NCI-H1048 (cell line): ENCODE results near the gene HIF1AN.
"Not testable (repeated sequence)": the region's sequence is repeated elsewhere in the genome, so short reads cannot be mapped to it uniquely, and the experiment has no call there.

Experiments used
- DNase-seq: peaks from one replicate; lab custom pipeline; 2025; lab: John Stamatoyannopoulos, UW

The HIF1AN gene

DNA sequence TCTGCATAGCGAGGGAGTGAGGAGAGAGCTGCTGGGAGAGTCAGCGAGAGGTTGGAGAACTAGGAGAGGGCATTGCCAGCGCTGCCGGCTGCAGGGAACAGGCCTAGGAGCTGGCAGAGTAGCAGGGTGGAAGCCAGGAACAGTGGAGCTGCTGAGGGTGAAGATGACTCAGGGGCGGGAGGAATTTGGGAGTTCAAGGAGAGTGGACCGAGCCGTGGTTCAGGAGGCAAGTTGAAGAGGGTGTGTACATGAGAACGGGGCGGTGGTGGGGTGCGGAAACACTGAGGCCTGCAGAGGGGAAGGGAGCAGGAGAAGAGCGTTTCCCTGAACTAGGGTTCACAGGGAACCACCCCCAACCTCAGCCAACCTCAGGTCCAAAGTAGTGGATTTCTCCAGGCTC is 31.5 kb downstream of the HIF1AN start:
- no peak for DNase-seq

DNA sequence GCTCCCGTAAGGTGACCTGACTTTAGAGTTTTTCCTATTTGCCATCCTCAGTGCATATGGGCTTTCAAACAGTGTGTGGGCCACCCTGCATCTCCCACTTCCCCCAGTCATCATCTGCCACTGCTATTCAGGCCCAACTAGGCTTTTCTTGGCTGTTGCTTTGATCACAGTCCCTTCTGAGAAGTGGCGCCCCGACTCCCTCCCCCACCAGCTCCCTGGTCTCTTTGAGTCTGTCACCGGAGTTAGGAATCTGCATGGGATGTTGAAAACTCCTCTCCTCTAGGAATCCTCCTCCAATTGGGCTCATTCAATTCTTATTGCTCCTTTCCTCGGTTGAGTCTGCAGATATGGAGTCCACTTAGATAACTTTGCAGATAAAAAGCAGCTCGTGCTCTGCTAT is 32.1 kb downstream of the HIF1AN start:
- DNase-seq = no peak

DNA sequence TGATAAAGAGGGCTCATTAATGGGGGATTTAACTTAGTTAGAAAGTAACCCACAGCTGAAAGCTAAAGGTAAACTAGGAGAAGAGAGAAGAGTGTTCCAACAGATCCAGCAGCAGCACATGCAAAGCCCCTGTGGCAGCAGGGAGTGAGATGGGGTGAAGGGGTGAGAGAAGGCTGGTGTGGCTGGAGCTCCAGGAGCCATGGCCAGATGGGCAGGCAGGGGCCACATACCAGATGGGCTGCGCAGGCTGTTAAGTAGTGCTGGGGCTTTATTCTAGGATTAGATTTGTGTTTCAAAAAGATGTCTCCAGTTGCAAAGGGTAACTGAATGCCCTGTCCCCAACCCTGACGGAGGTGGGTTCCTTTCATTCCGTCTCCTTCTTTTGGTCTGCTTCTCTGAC is 33.2 kb downstream of the HIF1AN start:
- no peak for DNase-seq

DNA sequence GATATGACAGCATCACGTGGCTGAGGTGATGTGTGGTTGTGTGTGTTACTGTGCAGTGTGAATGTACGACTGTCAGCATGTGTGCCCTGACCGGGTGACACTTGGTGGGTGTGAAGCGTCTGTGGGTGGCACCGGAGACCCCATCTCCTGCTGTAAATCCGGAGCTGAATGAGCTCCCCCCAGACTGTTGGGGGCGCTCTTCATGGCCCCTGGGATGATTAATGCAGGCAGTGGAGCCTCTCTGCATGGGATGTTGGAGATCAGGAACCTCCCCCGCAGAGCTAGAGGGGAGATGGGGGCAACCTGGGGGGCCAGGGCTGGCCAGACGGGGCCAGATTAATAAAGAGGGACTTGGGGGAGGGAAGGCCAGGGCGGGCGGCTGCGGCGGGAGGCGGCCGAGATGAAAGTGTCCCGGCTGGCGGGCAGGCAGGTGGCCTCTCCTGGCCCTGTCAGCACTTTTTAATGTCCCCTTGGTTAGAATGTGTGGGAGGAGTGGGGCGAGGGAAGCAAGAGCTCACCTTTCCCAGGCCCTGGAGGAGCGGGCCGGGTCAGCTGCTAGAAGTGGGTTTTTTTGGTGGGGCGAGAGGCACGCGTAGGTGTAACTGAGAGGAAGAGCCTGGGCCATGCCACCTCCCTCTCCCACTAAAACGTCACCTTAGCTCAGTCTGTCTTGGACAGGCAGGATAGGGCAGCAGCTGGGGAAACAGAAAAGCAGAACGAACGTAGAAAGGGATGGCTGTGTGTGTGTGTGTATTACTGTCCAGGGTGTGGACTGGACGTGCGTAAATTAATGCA is 34.1 kb downstream of the HIF1AN start:
- DNase-seq = no peak

DNA sequence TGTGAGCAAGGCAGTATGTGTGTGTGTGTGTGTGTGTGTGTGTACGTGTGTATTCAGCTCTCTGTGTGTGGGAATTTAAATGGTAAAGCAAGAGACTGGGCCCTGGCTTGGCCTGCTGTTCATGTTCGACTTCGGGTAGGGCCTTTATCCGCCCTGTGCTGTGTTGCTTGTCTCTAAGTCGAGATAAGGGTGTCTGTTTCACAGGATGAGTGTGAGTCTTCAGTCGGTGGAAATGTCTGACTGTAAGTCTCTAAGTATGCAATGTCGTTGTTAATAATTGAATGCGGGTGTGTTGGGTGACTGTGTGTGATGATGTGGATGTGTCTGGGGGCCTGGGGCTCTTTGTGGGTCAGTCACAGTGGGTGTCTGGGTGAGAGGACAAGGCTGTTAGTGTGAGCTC is 34.8 kb downstream of the HIF1AN start:
- DNase-seq = no peak

DNA sequence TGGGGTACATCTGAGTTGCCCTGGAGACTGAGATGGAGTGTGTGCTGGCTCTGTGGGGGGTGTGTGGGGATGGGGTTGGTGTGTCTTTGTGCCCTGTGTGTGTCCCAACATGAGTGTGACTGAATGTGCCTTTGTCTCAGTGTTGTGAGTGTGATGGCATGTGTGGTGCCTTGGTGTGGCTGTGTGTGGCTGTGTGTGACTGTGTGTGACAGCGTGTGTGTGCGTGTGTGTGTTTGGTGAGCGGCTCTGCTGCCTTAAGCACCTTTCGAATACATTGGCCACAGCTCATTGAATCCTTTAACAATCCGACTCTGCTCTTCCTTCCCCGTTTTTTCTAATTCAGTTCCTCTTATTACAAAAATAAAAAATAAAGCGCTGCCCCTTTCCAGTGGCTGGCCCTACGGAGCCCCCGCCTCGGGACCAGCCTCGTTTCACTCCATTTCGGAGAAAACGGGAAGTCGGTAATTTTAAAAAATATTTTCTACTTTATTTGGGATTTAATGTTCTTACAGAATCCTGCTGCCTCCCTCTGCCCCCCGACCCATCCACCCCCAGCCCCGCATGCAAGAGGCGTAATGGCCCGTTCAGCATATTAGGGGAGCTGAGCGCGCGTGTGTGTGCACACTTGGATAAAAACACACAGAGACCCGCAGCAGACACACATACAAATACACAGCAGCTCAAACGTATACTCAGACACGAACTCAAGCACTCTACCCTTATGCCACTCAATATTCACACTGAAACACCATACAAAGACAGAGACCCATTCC is 35.5 kb downstream of the HIF1AN start:
- no peak for DNase-seq

DNA sequence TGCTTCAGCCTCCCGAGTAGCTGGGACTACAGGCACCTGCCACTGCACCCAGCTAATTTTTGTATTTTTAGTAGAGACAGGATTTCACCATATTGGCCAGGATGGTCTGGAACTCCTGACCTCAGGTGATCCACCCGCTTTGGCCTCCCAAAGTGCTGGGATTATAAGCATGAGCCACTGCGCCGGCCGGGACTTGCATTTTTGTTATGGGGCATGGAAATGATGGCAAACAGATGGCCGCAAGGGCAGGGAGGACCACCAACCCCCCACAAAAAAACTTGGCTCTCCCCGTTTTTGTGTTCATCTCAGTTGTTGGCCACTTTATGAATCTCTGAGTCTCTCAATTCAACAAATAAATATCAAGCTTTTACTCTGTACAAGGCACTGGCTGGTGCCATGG is 39.4 kb downstream of the HIF1AN start:
- DNase-seq = not testable (repeated sequence)

DNA sequence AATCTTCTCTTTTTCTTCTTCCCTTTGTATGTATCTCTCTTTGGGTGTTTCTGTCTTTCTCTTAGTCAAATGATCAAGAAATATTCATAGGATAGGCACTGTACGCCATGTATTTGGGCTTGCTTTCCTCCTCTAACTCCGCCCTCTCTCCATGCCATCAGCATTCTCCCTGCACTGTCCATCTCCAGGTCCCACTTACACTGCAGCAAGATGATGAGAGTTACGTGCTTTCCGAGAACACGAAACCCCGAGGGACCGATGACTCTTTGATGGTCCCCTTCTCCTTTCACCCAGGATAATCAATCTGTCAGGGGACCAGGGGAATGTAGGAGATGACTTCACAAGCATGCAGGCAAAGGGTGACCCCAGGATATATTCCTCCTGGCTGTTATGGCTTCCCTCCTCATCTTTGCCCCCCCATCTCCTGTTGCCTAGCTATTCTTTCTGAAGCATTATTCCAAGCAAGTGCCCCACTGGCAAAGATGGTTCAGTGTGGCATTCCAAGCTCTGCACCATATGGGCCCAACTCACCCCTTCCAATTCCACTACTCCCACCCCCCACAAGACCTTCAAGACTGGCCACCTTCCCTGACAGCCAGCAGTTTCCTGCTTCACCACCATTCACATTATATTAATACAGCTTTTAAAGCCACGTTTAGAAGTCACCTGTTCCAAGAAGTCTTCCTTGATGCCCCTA is 40.0 kb downstream of the HIF1AN start:
- DNase-seq = no peak

DNA sequence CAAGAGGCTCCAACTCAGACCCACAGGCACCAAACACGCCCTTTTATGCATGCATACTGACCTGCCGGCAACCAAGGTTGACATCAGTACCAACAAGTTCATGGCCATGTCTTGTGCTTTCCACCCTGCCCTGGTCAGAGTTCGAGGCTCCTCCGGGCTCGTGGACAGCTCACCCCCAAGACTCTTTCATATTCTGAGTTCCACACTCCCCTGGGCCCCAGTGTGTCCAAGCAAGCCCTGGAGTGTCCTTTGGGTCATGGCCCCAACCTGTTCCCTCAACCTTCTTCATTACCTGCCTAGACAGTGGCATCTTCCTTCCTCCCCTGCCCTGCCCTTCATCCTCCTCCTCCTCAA is 40.5 kb downstream of the HIF1AN start:
- no peak for DNase-seq

DNA sequence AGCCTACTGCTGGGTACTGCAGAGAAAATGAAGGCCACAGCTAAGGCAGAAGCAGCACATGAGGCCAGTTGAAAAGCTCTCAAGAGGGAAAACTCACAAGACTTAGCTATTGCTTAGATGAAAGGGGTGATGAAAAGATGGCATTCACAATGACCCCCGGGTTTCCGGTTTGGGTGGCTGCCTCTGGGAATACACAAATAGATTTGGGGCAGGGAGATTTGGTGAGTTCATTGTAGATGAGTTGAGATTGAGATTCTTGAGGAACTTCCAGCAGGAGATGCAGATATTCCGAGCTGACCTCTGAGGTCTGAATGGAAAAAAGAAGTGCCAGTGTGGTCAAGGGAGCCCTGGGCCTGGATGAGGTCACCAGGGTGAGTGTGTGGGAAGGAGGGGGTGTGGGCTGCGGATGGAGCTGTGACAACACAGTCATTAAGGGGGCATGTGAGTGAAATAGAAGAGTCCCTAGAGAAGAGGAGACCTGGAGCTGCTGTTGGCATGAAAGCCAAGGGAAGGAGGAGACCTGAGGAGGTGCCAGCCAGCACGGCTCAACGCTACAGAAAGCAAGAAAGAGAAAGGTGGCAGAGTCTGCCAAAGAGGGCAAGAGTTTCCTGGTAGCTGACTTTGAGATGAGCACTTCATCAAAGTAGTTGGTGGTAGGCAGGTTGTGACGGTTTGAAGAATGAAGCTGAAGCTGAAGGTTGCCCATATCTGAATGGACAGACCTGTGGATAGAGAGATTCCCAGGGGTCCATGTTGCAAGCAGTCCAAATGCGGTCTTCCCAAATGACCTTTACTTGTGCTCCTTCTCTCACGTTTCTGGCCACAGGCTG is 43.7 kb downstream of the HIF1AN start:
- no peak for DNase-seq

DNA sequence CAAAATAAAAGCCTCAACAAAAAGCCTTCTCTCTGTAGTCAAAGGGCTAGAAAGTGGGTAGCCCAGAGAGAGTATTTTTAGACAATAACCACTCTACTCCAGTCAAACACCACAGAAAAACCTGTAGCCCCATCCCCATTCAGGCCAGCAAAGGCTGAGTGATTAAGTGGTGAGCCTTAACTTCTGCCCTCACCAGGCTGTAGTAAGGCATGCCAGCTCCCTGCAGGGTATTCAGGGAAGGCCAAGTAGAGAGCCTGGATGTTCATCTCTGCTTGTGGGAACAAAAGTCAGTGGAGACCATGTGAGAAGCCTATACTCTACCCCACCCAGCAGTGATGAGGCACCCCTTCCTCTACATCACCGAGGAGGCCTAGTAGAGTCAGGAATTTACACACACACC is 51.2 kb downstream of the HIF1AN start:
- DNase-seq = no peak

DNA sequence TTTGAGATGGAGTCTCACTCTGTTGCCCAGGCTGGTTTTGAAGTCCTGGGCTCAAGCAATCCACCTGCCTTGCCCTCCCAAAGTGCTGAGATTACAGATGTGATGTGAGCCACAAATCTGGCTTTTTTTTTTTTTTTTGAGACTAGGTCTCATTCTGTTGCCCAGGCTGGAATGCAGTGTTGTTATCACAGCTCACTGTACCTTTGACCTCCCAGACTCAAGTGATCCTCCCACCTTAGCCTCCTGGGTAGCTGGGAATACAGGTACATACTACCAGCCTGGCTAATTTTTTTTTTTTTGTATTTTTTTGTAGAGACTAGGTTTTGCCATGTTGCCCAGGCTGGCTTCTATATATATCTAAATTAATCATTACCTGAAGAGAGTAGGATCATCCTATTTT is 62.4 kb downstream of the HIF1AN start:
- no peak for DNase-seq

DNA sequence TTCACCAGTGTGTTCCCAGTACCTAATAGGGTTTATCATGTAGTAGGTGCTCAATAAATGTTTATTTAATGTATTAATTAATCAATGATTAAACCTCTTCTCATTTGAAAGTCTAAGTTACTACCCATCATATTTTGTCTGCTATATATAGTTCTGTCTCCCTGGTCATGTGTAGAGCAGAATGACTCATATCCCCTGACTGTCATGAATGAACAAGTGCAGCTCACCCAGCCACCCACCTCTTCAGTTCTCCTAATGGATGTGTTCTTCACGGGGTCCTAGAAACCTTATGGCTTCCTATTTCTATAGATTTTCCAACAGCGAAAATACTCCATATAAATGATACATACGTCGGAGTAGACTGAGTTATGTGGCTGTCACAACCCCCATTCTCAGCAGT is 64.5 kb downstream of the HIF1AN start:
- no peak for DNase-seq

DNA sequence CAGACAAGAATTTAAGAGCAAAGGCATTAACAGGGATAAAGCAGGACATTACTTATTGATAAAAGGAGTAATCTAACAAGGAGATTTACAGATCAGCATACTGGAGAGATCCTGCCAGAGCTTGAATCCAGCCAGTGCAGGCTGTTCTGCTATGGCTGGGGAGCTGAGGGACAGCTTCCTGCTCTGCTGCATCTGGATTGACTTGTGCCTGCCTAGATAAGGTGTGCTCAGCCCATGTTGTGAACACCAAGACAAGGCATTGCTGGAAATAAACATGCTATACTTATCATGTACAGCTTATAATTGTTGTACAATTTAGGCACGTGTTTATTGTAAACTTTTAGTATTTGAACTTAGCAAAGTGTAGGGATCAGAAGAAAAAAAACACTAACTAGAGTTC is 71.7 kb downstream of the HIF1AN start:
- no peak for DNase-seq
